ENCODE results near the gene CT55.

CT55 gene

DNA sequence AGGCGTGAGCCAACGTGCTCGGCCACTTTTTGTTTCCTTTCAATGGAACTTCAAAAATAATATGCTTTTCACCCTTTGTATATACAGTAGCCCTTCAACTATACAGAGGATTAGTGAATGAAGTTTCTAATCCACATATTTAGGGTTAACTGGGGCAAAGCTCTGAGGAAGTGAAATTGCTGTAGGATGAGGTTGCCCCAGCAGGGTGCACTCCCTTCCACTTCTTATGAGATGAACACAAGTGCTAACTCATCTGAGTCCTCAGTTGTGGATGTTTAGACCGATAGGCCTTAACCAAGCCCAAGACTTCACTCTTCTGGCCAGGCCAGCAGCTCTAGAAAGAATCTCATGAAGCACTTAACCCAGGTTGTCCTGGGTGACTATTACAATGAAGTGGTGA lies 29.1 kb upstream of the CT55 start (continued):
- TF ChIP-seq ZNF623 (tag by site-specific recombination; IDR thresholded peaks at IDR 0.05), result no peak
- no peak for TF ChIP-seq ZNF514 (tag by site-specific recombination; IDR thresholded peaks at IDR 0.05)
- no peak for TF ChIP-seq ZFP69B (tag by site-specific recombination; IDR thresholded peaks at IDR 0.05)
- no peak for TF ChIP-seq ZBTB17 (tag by site-specific recombination; IDR thresholded peaks at IDR 0.05)

- ChIA-PET CTCF (no interaction called here), POLR2A (no interaction called here)
- Histone ChIP-seq H3K4me1 (ENCODE audit: control insufficient read depth, insufficient read depth, low read length) (no peaks in the 10 kb centered on the region), H3K36me3 (ENCODE audit: control insufficient read depth in 2 of 2, insufficient read depth in 1 of 2, low read length in 2 of 2) (no peaks in the 10 kb centered on the region), H3K9me3 (ENCODE audit: control insufficient read depth, insufficient read depth, low read depth, low read length) (no peaks in the 10 kb centered on the region; the same call in none of the 2 replicates), H3K27ac (ENCODE audit: extremely low read depth, low read depth, low read length) (no peak overlapping the region), H3K4me3 (ENCODE audit: low read depth, low read length) (no peak overlapping the region)
- TF ChIP-seq ZNF391 (tag by site-specific recombination; IDR thresholded peaks at IDR 0.05; ENCODE audit: borderline replicate concordance, low read depth) (no peak), KLF16 (tag by site-specific recombination; IDR thresholded peaks at IDR 0.05) (no peak), ZNF654 (tag by site-specific recombination; IDR thresholded peaks at IDR 0.05; ENCODE audit: low read depth) (no peak)
Measured at GRCh38 chrX:135194684-135195083, 23.5 kb upstream of the CT55 start.

DNA sequence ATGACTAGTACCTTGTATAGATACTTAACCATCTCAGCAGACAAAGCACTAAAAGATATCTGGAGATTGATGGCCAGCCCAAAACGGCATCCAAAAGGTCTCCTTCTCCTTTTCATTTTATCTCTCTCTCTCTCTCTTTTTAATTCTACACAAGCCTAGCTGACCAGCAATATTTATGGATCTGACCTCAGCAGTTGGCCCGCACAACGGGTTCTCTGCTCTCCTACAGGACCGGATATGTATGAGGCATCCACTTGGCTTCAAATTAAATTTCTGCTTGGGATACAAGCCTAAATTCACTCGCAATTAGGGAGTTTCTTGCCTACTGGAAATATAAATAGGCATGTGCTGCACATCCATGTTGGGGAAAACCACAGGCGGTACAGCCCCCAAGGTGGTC lies 22.5 kb upstream of the CT55 start:
- TF ChIP-seq ZBTB7A (tag by site-specific recombination; IDR thresholded peaks at IDR 0.05; ENCODE audit: low read depth) (no peak), ZSCAN16 (tag by site-specific recombination; IDR thresholded peaks at IDR 0.05) (no peak), ZNF623 (tag by site-specific recombination; IDR thresholded peaks at IDR 0.05) (no peak), ZNF37A (tag by site-specific recombination; IDR thresholded peaks at IDR 0.05) (no peak), ZNF777 (tag by site-specific recombination; IDR thresholded peaks at IDR 0.05; ENCODE audit: borderline replicate concordance) (no peak)
- TF ChIP-seq, protein P1, sequence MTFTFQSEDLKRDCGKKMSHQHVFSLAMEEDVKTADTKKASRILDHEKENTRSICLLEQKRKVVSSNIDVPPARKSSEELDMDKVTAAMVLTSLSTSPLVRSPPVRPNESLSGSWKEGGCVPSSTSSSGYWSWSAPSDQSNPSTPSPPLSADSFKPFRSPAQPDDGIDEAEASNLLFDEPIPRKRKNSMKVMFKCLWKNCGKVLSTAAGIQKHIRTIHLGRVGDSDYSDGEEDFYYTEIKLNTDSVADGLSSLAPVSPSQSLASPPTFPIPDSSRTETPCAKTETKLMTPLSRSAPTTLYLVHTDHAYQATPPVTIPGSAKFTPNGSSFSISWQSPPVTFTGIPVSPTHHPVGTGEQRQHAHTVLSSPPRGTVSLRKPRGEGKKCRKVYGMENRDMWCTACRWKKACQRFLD (tag by site-specific recombination; IDR thresholded peaks at IDR 0.05), result no peak
- H3K27ac ChIP-seq (ENCODE audit: extremely low read depth, low read depth, low read length), result no peak overlapping the region
- no peaks in the 10 kb centered on the region for H3K4me1 ChIP-seq (ENCODE audit: control insufficient read depth, insufficient read depth, low read length)
- POLR2A ChIA-PET, result no interaction called here
- no peaks in the 10 kb centered on the region for H3K36me3 ChIP-seq (ENCODE audit: control insufficient read depth in 2 of 2, insufficient read depth in 1 of 2, low read length in 2 of 2)
- no peak overlapping the region for H3K4me3 ChIP-seq (ENCODE audit: low read depth, low read length)
- CTCF ChIA-PET, result interaction anchor here (0.9 kb wide), 1 partner anchor 18 kb away, joined by 3 read pairs; no protein-coding TSS in a partner anchor
- no peaks in the 10 kb centered on the region; the same call in none of the 2 replicates for H3K9me3 ChIP-seq (ENCODE audit: control insufficient read depth, insufficient read depth, low read depth, low read length)

GRCh38 chrX:135191838-135192237 lies 20.6 kb upstream of the CT55 start:
- H3K27ac ChIP-seq (ENCODE audit: extremely low read depth, low read depth, low read length), result no peak overlapping the region
- no peak overlapping the region for H3K4me3 ChIP-seq (ENCODE audit: low read depth, low read length)
- no peaks in the 10 kb centered on the region for H3K4me1 ChIP-seq (ENCODE audit: control insufficient read depth, insufficient read depth, low read length)
- H3K9me3 ChIP-seq (ENCODE audit: control insufficient read depth, insufficient read depth, low read depth, low read length), result no peaks in the 10 kb centered on the region; the same call in none of the 2 replicates
- ChIA-PET POLR2A (no interaction called here), CTCF (interaction anchor here (0.6 kb wide), 1 partner anchor 13 kb away, joined by 3 read pairs; no protein-coding TSS in a partner anchor)
- TF ChIP-seq ZNF266 (tag by site-specific recombination; IDR thresholded peaks at IDR 0.05; ENCODE audit: low read depth) (no peak), GFI1B (tag by site-specific recombination; IDR thresholded peaks at IDR 0.05) (no peak), ZNF157 (tag by site-specific recombination; IDR thresholded peaks at IDR 0.05) (no peak), MEIS1 (CRISPR knock-in tag; IDR thresholded peaks at IDR 0.05; ENCODE audit: borderline replicate concordance) (no peak), IKZF3 (tag by site-specific recombination; IDR thresholded peaks at IDR 0.05) (no peak), ZNF239 (tag by site-specific recombination; IDR thresholded peaks at IDR 0.05) (no peak), ZNF701 (tag by site-specific recombination; IDR thresholded peaks at IDR 0.05) (no peak), ZNF214 (tag by site-specific recombination; IDR thresholded peaks at IDR 0.05; ENCODE audit: borderline replicate concordance) (no peak)
- no peaks in the 10 kb centered on the region for H3K36me3 ChIP-seq (ENCODE audit: control insufficient read depth in 2 of 2, insufficient read depth in 1 of 2, low read length in 2 of 2)

Measured in HEK293 (cell line).